ENCODE measurements around the gene C17orf50. TPM values are rescaled to one million over a fixed set of nuclear protein-coding genes. Genes with fewer than 3 reads are reported as not detected.
A peak's percentile ranks its signal among the peaks of the same experiment; 100 is the strongest.

The C17orf50 gene
- total RNA-seq, 2 experiments from 2014 or later: not detected

GRCh38 chr17:35736236-35736635 lies 24.5 kb upstream of the C17orf50 start:
- Mint-ChIP-seq H3K4me3 (no peak overlapping the region), H3K27me3 (peaks cover 10% of the 10 kb centered on the region), H3K27ac (no peak overlapping the region), H3K36me3 (no peaks in the 10 kb centered on the region), H3K4me1 (ENCODE audit: low read depth) (peaks cover under 1% of the 10 kb centered on the region), H3K9me3 (no peaks in the 10 kb centered on the region)
- CTCF ChIA-PET: interaction anchor here (0.6 kb wide), 1 partner anchor 183 kb away, joined by 4 read pairs; no protein-coding TSS in a partner anchor
- intact Hi-C loops (cut with micrococcal nuclease): no loop called here
- POLR2A ChIA-PET: no interaction called here
- DNase-seq: no peak

DNA sequence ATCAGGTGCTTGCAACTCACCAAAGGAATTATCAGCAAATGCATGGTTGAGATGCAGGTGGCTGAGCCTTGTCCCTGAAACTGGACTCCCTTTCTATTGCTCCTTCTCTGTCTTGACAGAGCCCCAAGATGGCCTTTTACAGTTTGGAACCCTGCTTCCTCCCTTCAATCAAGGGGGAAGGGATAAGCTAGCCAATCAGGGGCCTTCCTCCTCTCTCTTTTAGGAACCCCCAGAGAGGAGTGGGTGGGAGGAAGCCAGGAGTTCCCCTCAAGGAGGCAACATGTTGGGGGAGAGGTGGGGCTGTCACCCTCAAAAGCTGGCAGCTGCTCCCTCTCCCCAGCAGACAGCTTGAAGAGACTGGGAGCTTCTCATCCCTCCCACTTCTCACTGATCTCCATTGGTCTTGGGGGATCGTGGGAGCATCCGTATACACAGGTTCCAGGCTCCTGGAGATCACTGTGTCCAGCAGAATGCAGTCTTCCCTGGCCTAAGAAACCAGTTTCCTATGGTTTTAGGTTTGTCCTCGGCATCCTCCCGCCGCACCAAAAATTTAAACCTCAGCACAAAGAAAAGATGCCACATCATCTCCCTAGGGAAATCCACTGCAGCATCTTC lies 22.1 kb upstream of the C17orf50 start:
- Mint-ChIP-seq H3K27me3 (peaks cover 26% of the 10 kb centered on the region), H3K27ac (no peak overlapping the region), H3K9me3 (no peaks in the 10 kb centered on the region), H3K4me1 (ENCODE audit: low read depth) (peaks cover 5% of the 10 kb centered on the region), H3K4me3 (no peak overlapping the region), H3K36me3 (no peaks in the 10 kb centered on the region)
- POLR2A ChIA-PET: no interaction called here
- CTCF ChIA-PET: interaction anchor here (1.4 to 2.4 kb wide), 2 partner anchors 11 to 25 kb away, joined by 4 to 7 read pairs; no protein-coding TSS in a partner anchor
- intact Hi-C loops (cut with micrococcal nuclease): no loop called here
- DNase-seq: no peak

DNA sequence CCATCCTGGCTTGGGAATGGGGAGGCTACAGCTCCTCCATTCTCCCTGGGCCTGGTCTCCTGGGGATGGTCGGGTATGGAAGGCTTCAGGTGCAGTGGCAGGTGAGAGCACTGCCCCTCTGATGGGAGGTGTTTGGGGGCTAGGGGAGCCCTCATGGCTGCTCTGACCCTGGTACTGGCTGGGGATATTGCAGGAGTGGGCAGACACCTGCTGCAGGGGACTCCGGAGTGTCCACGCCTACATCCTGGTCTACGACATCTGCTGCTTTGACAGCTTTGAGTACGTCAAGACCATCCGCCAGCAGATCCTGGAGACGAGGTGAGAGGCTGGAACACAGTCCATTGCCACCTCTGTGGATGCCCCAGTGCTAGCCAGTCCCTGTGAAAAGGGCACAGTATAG lies 20.5 kb upstream of the C17orf50 start:
- intact Hi-C loops (cut with micrococcal nuclease): loop anchor here (10.0 kb wide), 2 partner anchors 65 to 595 kb away; partner anchors contain the start of genes NLE1, TAF15 and UNC45B
- no peak for DNase-seq
- POLR2A ChIA-PET: no interaction called here

GRCh38 chr17:35740997-35741931 lies 19.4 kb upstream of the C17orf50 start:
- peak overlapping the region; percentile 59 for H3K4me3 Mint-ChIP-seq
- peaks cover 31% of the 10 kb centered on the region for H3K27me3 Mint-ChIP-seq
- no peaks in the 10 kb centered on the region for H3K36me3 Mint-ChIP-seq
- peak; percentile 40 for DNase-seq
- intact Hi-C loops (cut with micrococcal nuclease): loop anchor here (10.0 kb wide), 2 partner anchors 64 to 596 kb away; partner anchors contain the start of genes NLE1, TAF15 and UNC45B
- ChIA-PET POLR2A (no interaction called here), CTCF (interaction anchor here (2.4 kb wide), 1 partner anchor 23 kb away, joined by 7 read pairs; no protein-coding TSS in a partner anchor)
- H3K27ac Mint-ChIP-seq: no peak overlapping the region
- no peaks in the 10 kb centered on the region for H3K9me3 Mint-ChIP-seq
- H3K4me1 Mint-ChIP-seq (ENCODE audit: low read depth): peaks cover 5% of the 10 kb centered on the region

More for the DNA sequence above, 20.5 kb upstream of the C17orf50 start:
- peaks cover 5% of the 10 kb centered on the region for H3K4me1 Mint-ChIP-seq (ENCODE audit: low read depth)
- H3K9me3 Mint-ChIP-seq: no peaks in the 10 kb centered on the region
- CTCF ChIA-PET: interaction anchor here (0.8 to 2.4 kb wide), 3 partner anchors 9 to 127 kb away, joined by 4 to 7 read pairs (median 4); no protein-coding TSS in a partner anchor
- H3K27ac Mint-ChIP-seq: no peak overlapping the region
- H3K36me3 Mint-ChIP-seq: no peaks in the 10 kb centered on the region
- peaks cover 31% of the 10 kb centered on the region for H3K27me3 Mint-ChIP-seq
- H3K4me3 Mint-ChIP-seq: no peak overlapping the region

DNA sequence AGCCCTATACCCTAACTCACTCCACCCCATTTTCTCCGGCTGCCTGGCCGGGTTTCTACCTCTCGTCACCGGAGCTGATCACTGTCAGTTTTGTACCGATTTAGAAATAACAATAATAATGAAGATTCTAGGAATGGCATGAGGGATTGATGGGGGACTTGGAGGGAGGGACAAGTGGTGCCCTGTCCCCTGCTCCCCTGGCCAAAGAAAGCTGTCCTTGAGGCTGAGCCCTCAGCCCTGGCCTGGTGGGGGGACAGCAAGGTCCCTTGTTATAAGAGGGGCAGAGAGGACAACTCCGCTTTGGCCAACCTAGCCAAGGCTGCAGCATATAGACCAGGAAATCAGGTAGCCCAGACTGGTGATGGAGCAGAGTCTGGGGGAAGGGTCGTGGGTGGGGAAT lies 18.2 kb upstream of the C17orf50 start:
- ChIA-PET POLR2A (interaction anchor here (0.5 kb wide), 1 partner anchor 546 kb away, joined by 3 read pairs; no protein-coding TSS in a partner anchor), CTCF (no interaction called here)
- H3K36me3 Mint-ChIP-seq: no peaks in the 10 kb centered on the region
- no peak overlapping the region for H3K4me3 Mint-ChIP-seq
- intact Hi-C loops (cut with micrococcal nuclease): loop anchor here (10.0 kb wide), 2 partner anchors 62 to 598 kb away; partner anchors contain the start of genes NLE1, TAF15 and UNC45B
- no peak overlapping the region for H3K27ac Mint-ChIP-seq
- H3K4me1 Mint-ChIP-seq (ENCODE audit: low read depth): peaks cover 5% of the 10 kb centered on the region
- no peak for DNase-seq
- no peaks in the 10 kb centered on the region for H3K9me3 Mint-ChIP-seq
- peaks cover 31% of the 10 kb centered on the region for H3K27me3 Mint-ChIP-seq

DNA sequence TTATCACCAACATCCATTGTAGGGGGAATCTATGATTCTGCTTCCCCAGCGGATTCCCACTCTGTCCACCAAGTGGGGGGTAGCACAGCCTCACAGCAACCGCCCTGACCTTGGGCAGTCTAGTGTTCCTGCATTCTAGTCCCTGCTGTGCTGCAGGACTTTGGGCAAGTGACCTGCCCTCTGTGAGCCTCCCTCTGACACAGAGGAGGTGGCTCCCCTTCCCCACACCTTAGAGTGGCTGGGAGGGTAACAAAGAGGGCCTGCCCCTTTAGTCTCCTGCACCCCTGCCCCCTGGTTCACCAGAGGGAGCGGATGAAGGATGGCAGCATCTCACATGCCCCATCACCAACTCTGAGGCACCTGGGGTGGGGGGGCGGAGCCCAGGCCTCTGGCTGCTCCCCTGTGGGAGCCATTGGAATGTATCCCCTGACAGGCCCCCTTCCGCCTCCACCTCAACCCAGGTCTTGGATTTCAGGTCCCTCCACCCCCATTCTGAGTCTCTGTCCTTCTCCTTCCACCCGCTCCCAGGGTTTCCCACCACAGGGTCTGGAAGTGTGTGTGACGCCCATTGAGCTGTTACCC lies 17.7 kb upstream of the C17orf50 start:
- H3K4me1 Mint-ChIP-seq (ENCODE audit: low read depth): peaks cover 5% of the 10 kb centered on the region

DNA sequence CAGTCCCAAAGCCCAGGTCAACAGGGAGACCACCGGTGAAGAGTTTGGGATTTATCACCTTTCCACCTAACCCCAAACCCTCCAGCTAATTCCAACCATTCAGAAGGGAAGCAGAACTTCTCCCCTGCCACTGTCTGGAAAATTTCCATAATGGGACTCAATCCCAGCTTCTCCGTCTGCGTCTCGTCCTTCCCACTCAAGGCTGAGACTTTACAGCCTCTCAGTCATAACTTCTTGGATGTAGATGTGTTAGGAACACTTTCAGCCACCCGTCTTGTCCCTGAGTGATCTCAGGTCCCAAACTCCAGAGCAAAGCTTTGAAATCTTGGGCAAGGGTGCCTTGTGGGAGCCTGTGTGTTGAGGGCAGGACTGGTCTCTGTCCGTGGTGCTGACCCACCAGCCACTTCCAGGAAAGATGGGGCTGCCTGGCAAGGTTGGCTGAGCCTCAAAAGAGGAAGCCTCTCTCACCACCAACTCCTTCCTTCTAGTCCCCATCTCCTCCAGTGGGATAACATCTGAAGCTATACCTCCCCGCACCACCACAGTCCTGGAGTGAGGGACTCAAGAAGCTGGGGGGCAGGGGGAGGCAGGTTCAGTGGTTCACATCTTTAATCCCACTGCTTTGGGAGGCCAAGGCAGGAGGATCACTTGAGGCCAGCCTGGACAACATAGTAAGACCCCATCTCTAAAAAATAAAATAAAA lies 16.9 kb upstream of the C17orf50 start:
- Mint-ChIP-seq H3K27me3 (peaks cover 34% of the 10 kb centered on the region), H3K4me1 (ENCODE audit: low read depth) (peaks cover 5% of the 10 kb centered on the region), H3K9me3 (no peaks in the 10 kb centered on the region), H3K4me3 (no peak overlapping the region), H3K36me3 (no peaks in the 10 kb centered on the region), H3K27ac (no peak overlapping the region)
- ChIA-PET POLR2A (interaction anchor here (0.6 to 0.9 kb wide), 2 partner anchors 16 to 318 kb away, joined by 3 read pairs; no protein-coding TSS in a partner anchor), CTCF (interaction anchor here (0.6 to 8.1 kb wide), 4 partner anchors 20 to 143 kb away, joined by 3 to 131 read pairs (median 6); partner anchors contain the start of gene TAF15)
- peak; percentile 39 for DNase-seq
- intact Hi-C loops (cut with micrococcal nuclease): loop anchor here (10.0 kb wide), 2 partner anchors 61 to 599 kb away; partner anchors contain the start of genes NLE1, TAF15 and UNC45B

More for the DNA sequence above, 17.7 kb upstream of the C17orf50 start:
- Mint-ChIP-seq H3K27me3 (peaks cover 31% of the 10 kb centered on the region), H3K27ac (no peak overlapping the region), H3K4me3 (no peak overlapping the region), H3K36me3 (no peaks in the 10 kb centered on the region), H3K9me3 (no peaks in the 10 kb centered on the region)
- ChIA-PET CTCF (interaction anchor here (1.3 to 8.1 kb wide), 2 partner anchors 66 to 130 kb away, joined by 3 to 131 read pairs; partner anchors contain the start of gene TAF15), POLR2A (interaction anchor here (0.6 kb wide), 1 partner anchor 319 kb away, joined by 3 read pairs; no protein-coding TSS in a partner anchor)
- no peak for DNase-seq
- intact Hi-C loops (cut with micrococcal nuclease): loop anchor here (10.0 kb wide), 2 partner anchors 62 to 598 kb away; partner anchors contain the start of genes NLE1, TAF15 and UNC45B

- peaks cover 42% of the 10 kb centered on the region for H3K27me3 Mint-ChIP-seq
- intact Hi-C loops (cut with micrococcal nuclease): loop anchor here (10.0 kb wide), 2 partner anchors 60 to 600 kb away; partner anchors contain the start of genes NLE1, TAF15 and UNC45B
- H3K9me3 Mint-ChIP-seq: no peaks in the 10 kb centered on the region
- DNase-seq: no peak
- POLR2A ChIA-PET: no interaction called here
- no peak overlapping the region for H3K27ac Mint-ChIP-seq
- peaks cover 5% of the 10 kb centered on the region for H3K4me1 Mint-ChIP-seq (ENCODE audit: low read depth)
- CTCF ChIA-PET: interaction anchor here (1.1 to 8.1 kb wide), 3 partner anchors 19 to 132 kb away, joined by 4 to 131 read pairs (median 8); no protein-coding TSS in a partner anchor
- H3K36me3 Mint-ChIP-seq: no peaks in the 10 kb centered on the region
- H3K4me3 Mint-ChIP-seq: no peak overlapping the region
Observed at GRCh38 chr17:35744830-35745229, 15.9 kb upstream of the C17orf50 start.

DNA sequence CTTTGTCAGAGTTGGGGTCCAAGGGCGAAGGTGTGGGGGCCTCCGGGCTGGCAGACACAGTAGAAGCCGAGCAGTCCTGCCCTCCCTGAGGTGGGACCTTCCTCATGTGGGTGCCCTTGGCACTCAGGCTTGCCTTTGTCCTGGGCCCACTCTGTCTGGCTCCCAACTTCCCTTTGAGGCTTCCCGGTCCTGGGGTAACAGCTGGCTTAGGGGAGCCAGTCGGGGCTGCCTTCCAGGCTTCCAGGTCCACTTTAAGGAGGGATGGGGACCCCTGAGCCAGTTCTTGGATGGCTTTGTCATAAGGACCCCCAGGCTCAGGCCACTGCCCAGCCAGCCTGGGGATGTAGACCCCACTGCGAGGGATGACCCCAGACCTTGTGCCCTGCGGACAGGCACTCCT lies 15.4 kb upstream of the C17orf50 start:
- peaks cover 8% of the 10 kb centered on the region for H3K4me1 Mint-ChIP-seq (ENCODE audit: low read depth)

GRCh38 chr17:35745749-35746320 lies 14.9 kb upstream of the C17orf50 start:
- CTCF ChIA-PET: interaction anchor here (1.4 to 8.1 kb wide), 4 partner anchors 18 to 549 kb away, joined by 5 to 131 read pairs (median 8); no protein-coding TSS in a partner anchor
- Mint-ChIP-seq H3K27ac (no peak overlapping the region), H3K9me3 (no peaks in the 10 kb centered on the region), H3K36me3 (no peaks in the 10 kb centered on the region), H3K4me3 (no peak overlapping the region), H3K4me1 (ENCODE audit: low read depth) (peaks cover 10% of the 10 kb centered on the region), H3K27me3 (peaks cover 43% of the 10 kb centered on the region)
- intact Hi-C loops (cut with micrococcal nuclease): loop anchor here (2.0 to 10.0 kb wide), 3 partner anchors 59 to 601 kb away; partner anchors contain the start of genes NLE1, TAF15 and UNC45B
- DNase-seq: no peak
- POLR2A ChIA-PET: no interaction called here

More for the DNA sequence above, 15.4 kb upstream of the C17orf50 start:
- intact Hi-C loops (cut with micrococcal nuclease): loop anchor here (10.0 kb wide), 2 partner anchors 60 to 600 kb away; partner anchors contain the start of genes NLE1, TAF15 and UNC45B
- ChIA-PET CTCF (interaction anchor here (1.1 to 8.1 kb wide), 3 partner anchors 19 to 133 kb away, joined by 4 to 131 read pairs (median 8); no protein-coding TSS in a partner anchor), POLR2A (no interaction called here)
- peaks cover 41% of the 10 kb centered on the region for H3K27me3 Mint-ChIP-seq
- no peaks in the 10 kb centered on the region for H3K9me3 Mint-ChIP-seq
- no peaks in the 10 kb centered on the region for H3K36me3 Mint-ChIP-seq
- H3K27ac Mint-ChIP-seq: no peak overlapping the region
- no peak overlapping the region for H3K4me3 Mint-ChIP-seq
- no peak for DNase-seq

Measured in activated CD4-positive, alpha-beta memory T cell treated with anti-CD3 and anti-CD28 coated beads for 36 hours (primary cell).